Neural progenitor cell (in vitro differentiated cells): ENCODE data around the gene ADGRV1. TPM values are rescaled to one million over a fixed set of nuclear protein-coding genes. Genes with fewer than 3 reads are reported as not detected.
A peak's percentile ranks its signal among the peaks of the same experiment; 100 is the strongest.

Experiments
- DNase-seq: peaks from one replicate; pipeline ENCODE4 v3.0.0-alpha.2; 2016; ENCODE audit warnings: low spot score
- H2AFZ ChIP-seq: fragments of 200-600 bp; sonication (generic); replicated peaks from 2 replicates; pipeline ENCODE4 v1.6.1; 2016; ENCODE audit warnings: antibody characterized with exemption
- H3F3A ChIP-seq: fragments of 200-600 bp; sonication (generic); 2 replicates; pipeline ENCODE4 v1.6.1; 2016; ENCODE audit warnings: antibody characterized with exemption, low read depth
- H3K27ac ChIP-seq: fragments of 200-600 bp; sonication (generic); 2 replicates; pipeline ENCODE4 v1.5.1; 2016; ENCODE audit warnings: mild to moderate bottlenecking
- H3K27me3 ChIP-seq: fragments of 200-600 bp; sonication (generic); 2 replicates; pipeline ENCODE4 v1.6.1; 2016; ENCODE audit warnings: mild to moderate bottlenecking, moderate library complexity
- H3K36me3 ChIP-seq: fragments of 200-600 bp; sonication (generic); 2 replicates; pipeline ENCODE4 v1.5.1; 2016
- H3K4me1 ChIP-seq: fragments of 200-600 bp; sonication (generic); 2 replicates; pipeline ENCODE4 v1.6.1; 2016; ENCODE audit warnings: mixed run types
- H3K4me2 ChIP-seq: fragments of 200-600 bp; sonication (generic); 2 replicates; pipeline ENCODE4 v1.6.1; 2016
- H3K4me3 ChIP-seq: fragments of 200-600 bp; sonication (generic); 2 replicates; pipeline ENCODE4 v1.5.1; 2016
- H3K79me2 ChIP-seq: fragments of 200-600 bp; sonication (generic); 2 replicates; pipeline ENCODE4 v1.6.1; 2016; ENCODE audit warnings: low read depth
- H3K9ac ChIP-seq: fragments of 200-600 bp; sonication (generic); 2 replicates; pipeline ENCODE4 v1.6.1; 2016
- H3K9me3 ChIP-seq: fragments of 200-600 bp; sonication (generic); 2 replicates; pipeline ENCODE4 v1.5.1; 2016; ENCODE audit warnings: low read depth
- H4K20me1 ChIP-seq: fragments of 200-600 bp; sonication (generic); 2 replicates; pipeline ENCODE4 v1.6.1; 2016; ENCODE audit warnings: low read depth
- H3K27ac Mint-ChIP-seq: 3 replicates; pipeline ENCODE4 v1.8.0; 2021; ENCODE audit warnings: mixed read lengths
- H3K27me3 Mint-ChIP-seq: 2 replicates; pipeline ENCODE4 v1.8.0; 2022; ENCODE audit warnings: low read depth, mild to moderate bottlenecking, inconsistent platforms, moderate library complexity, mixed read lengths; ENCODE audit not compliant: insufficient read depth
- H3K36me3 Mint-ChIP-seq: 3 replicates; pipeline ENCODE4 v1.8.0; 2021; ENCODE audit warnings: mixed read lengths
- H3K4me1 Mint-ChIP-seq: 3 replicates; pipeline ENCODE4 v1.8.0; 2021; ENCODE audit warnings: mixed read lengths
- H3K4me3 Mint-ChIP-seq: 3 replicates; pipeline ENCODE4 v1.8.0; 2021; ENCODE audit warnings: mild to moderate bottlenecking, moderate library complexity, mixed read lengths
- H3K9me3 Mint-ChIP-seq: 3 replicates; pipeline ENCODE4 v1.8.0; 2020; ENCODE audit warnings: mixed read lengths
- EZH2 ChIP-seq: fragments of 200-600 bp; sonication (generic); IDR thresholded peaks from 2 replicates; pipeline ENCODE4 v1.6.1; 2017; ENCODE audit warnings: antibody characterized with exemption, mild to moderate bottlenecking, moderate library complexity
- EZH2phosphoT487 ChIP-seq: fragments of 200-600 bp; sonication (generic); IDR thresholded peaks from 2 replicates; pipeline ENCODE4 v1.6.1; 2017; ENCODE audit warnings: antibody characterized with exemption
- total RNA-seq: library from RNA; depleted of rRNA; stranded (reverse); fragments of >200 nt; gene quantifications from 2 replicates; pipeline ENCODE4 v1.2.3, GENCODE V29; 2015; ENCODE audit warnings: low replicate concordance
- TF ChIP-seq, protein P1 (sequence below): fragments of 200-600 bp; sonication (generic); IDR thresholded peaks from 2 replicates; pipeline ENCODE4 v1.5.1; 2017; ENCODE audit warnings: antibody characterized with exemption, mild to moderate bottlenecking

ADGRV1 gene
- total RNA-seq, 1 donor from 2014 or later = 151 TPM

DNA sequence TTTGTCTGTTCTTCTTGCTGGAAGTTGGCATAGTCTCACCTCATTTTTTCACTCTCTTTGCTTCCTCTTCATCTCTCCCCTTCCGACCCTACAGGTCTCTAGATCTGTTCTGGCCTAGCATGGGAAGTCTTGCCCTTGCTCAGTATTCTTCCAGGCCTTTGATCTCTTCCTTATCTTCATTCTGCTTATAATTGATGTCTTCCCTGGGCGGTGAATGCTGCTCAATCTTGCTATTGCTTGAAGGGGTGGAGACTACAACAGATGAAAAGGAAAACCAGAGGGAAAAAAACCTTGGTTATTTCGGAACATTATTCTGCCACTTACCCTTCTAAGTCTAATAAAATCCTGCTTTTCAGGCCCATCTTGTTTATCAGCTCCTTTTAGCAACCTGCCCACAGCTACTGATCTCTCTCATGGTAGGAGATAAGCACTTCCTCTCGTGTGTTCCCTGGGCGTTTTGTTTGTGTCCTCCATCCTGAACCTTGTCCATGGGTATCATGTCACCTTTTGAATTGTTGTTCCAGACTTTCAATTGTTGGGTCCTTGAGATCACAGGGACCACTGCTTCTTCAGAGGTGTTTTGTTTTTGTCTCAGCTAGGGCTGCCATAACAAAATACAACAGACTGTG lies 375.6 kb downstream of the ADGRV1 start:
- H3K27ac ChIP-seq = no peak overlapping the region

DNA sequence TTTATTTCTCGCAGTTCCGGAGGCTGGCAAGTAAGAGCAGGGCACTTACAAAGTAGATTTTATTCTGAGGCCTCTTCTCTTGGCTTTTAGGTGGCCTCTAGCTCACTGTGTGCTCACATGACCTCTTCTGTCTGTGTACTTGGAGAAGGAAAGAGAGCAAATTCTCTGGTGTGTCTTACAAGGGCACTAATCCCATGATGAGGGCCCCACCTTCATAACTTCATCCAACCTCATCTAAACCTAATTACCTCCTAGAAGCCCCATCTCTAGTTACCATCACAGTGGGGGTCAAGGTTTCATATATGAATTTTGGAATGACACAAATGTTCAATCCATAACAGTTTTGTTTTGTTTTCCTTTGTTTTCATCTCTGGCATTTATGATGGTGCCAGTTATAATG lies 376.1 kb downstream of the ADGRV1 start:
- H3K4me2 ChIP-seq = no peak overlapping the region
- Mint-ChIP-seq H3K4me1 (peaks cover 27% of the 10 kb centered on the region), H3K4me3 (no peak overlapping the region), H3K9me3 (peaks cover 2% of the 10 kb centered on the region), H3K27ac (no peak overlapping the region), H3K27me3 (no peaks in the 10 kb centered on the region), H3K36me3 (peaks cover 9% of the 10 kb centered on the region)
- H3K4me1 ChIP-seq = peaks cover 38% of the 10 kb centered on the region
- H3K27me3 ChIP-seq = no peaks in the 10 kb centered on the region
- H4K20me1 ChIP-seq = no peaks in the 10 kb centered on the region
- H3K9ac ChIP-seq = no peak overlapping the region
- TF ChIP-seq, protein P1, sequence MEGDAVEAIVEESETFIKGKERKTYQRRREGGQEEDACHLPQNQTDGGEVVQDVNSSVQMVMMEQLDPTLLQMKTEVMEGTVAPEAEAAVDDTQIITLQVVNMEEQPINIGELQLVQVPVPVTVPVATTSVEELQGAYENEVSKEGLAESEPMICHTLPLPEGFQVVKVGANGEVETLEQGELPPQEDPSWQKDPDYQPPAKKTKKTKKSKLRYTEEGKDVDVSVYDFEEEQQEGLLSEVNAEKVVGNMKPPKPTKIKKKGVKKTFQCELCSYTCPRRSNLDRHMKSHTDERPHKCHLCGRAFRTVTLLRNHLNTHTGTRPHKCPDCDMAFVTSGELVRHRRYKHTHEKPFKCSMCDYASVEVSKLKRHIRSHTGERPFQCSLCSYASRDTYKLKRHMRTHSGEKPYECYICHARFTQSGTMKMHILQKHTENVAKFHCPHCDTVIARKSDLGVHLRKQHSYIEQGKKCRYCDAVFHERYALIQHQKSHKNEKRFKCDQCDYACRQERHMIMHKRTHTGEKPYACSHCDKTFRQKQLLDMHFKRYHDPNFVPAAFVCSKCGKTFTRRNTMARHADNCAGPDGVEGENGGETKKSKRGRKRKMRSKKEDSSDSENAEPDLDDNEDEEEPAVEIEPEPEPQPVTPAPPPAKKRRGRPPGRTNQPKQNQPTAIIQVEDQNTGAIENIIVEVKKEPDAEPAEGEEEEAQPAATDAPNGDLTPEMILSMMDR = no peak
- no peak for TF ChIP-seq EZH2phosphoT487
- no peak for TF ChIP-seq EZH2
- peaks cover 70% of the 10 kb centered on the region for H3K79me2 ChIP-seq
- peaks cover 14% of the 10 kb centered on the region for H3F3A ChIP-seq
- no peak overlapping the region for H3K27ac ChIP-seq
- H2AFZ ChIP-seq = no peak overlapping the region
- no peaks in the 10 kb centered on the region for H3K9me3 ChIP-seq
- H3K36me3 ChIP-seq = no peaks in the 10 kb centered on the region
- DNase-seq = no peak
- no peak overlapping the region for H3K4me3 ChIP-seq

More for the DNA sequence above, 375.6 kb downstream of the ADGRV1 start:
- Histone ChIP-seq H3F3A (peaks cover 12% of the 10 kb centered on the region), H3K4me1 (peaks cover 35% of the 10 kb centered on the region), H3K36me3 (no peaks in the 10 kb centered on the region), H3K4me2 (no peak overlapping the region), H4K20me1 (no peaks in the 10 kb centered on the region), H3K9me3 (no peaks in the 10 kb centered on the region), H3K9ac (no peak overlapping the region), H3K4me3 (no peak overlapping the region), H2AFZ (no peak overlapping the region), H3K27me3 (no peaks in the 10 kb centered on the region), H3K79me2 (peaks cover 73% of the 10 kb centered on the region)
- Mint-ChIP-seq H3K4me1 (peaks cover 25% of the 10 kb centered on the region), H3K9me3 (peaks cover 2% of the 10 kb centered on the region), H3K4me3 (no peak overlapping the region), H3K27ac (no peak overlapping the region), H3K36me3 (peaks cover 9% of the 10 kb centered on the region), H3K27me3 (peaks cover 2% of the 10 kb centered on the region)
- TF ChIP-seq EZH2 = no peak
- TF ChIP-seq, protein P1 = no peak
- no peak for TF ChIP-seq EZH2phosphoT487
- no peak for DNase-seq

DNA sequence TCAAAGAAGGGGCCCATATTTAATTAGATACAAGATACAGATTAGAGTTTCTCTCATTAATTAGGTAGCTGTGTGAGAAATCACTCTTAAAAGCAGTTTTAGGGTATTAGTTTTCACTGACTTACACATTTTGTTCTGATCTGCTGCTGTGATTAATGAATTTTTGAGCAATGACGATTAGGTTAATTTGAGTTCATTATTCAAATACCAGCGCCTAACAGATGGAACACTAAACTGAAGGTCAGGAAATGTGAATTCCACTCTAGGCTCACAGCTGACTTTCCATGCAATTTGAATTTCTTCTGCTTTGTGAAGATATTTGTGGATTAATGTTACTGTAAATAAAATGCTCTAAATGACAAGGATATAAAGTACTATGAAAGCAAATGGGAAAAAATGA lies 380.6 kb downstream of the ADGRV1 start:
- Histone ChIP-seq H3K9ac (no peak overlapping the region), H3K9me3 (no peaks in the 10 kb centered on the region), H2AFZ (no peak overlapping the region), H3K4me1 (peaks cover 24% of the 10 kb centered on the region), H3K4me2 (no peak overlapping the region), H3K79me2 (peaks cover 50% of the 10 kb centered on the region), H3K27ac (peak overlapping the region; percentile 6), H3K36me3 (no peaks in the 10 kb centered on the region), H4K20me1 (no peaks in the 10 kb centered on the region), H3F3A (peaks cover 9% of the 10 kb centered on the region), H3K27me3 (no peaks in the 10 kb centered on the region), H3K4me3 (no peak overlapping the region)
- H3K4me1 Mint-ChIP-seq = peaks cover 27% of the 10 kb centered on the region
- DNase-seq = no peak
- TF ChIP-seq, protein P1 = no peak
- TF ChIP-seq EZH2phosphoT487 (no peak), EZH2 (no peak)
- peak overlapping the region; percentile 75 for H3K27ac Mint-ChIP-seq
- H3K9me3 Mint-ChIP-seq = peaks cover 2% of the 10 kb centered on the region
- peaks cover 9% of the 10 kb centered on the region for H3K36me3 Mint-ChIP-seq
- peaks cover 2% of the 10 kb centered on the region for H3K27me3 Mint-ChIP-seq
- H3K4me3 Mint-ChIP-seq = no peak overlapping the region
